K562 (cell line): Measurements from ENCODE around the gene ACOT7. TPM values are rescaled to one million over a fixed set of nuclear protein-coding genes. Genes with fewer than 3 reads are reported as not detected.

Source experiments
- DLX4 ChIP-seq: fragments of 250-450 bp; sonication (Bioruptor Pico); IDR thresholded peaks from 2 replicates; pipeline ENCODE4 v1.6.1; 2021; ENCODE audit warnings: mild to moderate bottlenecking
- HDAC2 ChIP-seq: fragments of 450-650 bp; IDR thresholded peaks from 2 replicates; pipeline ENCODE4 v1.6.1; 2016; ENCODE audit warnings: mild to moderate bottlenecking
- IRF2 ChIP-seq: sonication (generic); formaldehyde crosslinking; IDR thresholded peaks from 2 replicates; pipeline ENCODE4 v1.8.1; 2022; ENCODE audit warnings: mild to moderate bottlenecking, missing genetic modification reagents
- KAT8 ChIP-seq: fragments of 450-650 bp; IDR thresholded peaks from 2 replicates; pipeline ENCODE4 v1.6.1; 2016; ENCODE audit warnings: low read depth, mild to moderate bottlenecking
- KDM2B ChIP-seq: fragments of 250-450 bp; sonication (Bioruptor Pico); IDR thresholded peaks from 2 replicates; pipeline ENCODE4 v1.8.0; 2021; ENCODE audit warnings: mild to moderate bottlenecking, moderate library complexity
- MTA1 ChIP-seq: fragments of 450-650 bp; IDR thresholded peaks from 2 replicates; pipeline ENCODE4 v1.6.1; 2017; ENCODE audit warnings: borderline replicate concordance
- NFIC ChIP-seq: fragments of 450-650 bp; IDR thresholded peaks from 2 replicates; pipeline ENCODE4 v1.6.1; 2017; ENCODE audit warnings: mild to moderate bottlenecking, inconsistent platforms
- NR1H2 ChIP-seq: sonication (generic); formaldehyde crosslinking; IDR thresholded peaks from 2 replicates; pipeline ENCODE4 v1.4.0; 2020; ENCODE audit warnings: mild to moderate bottlenecking, missing genetic modification reagents
- NRF1 ChIP-seq, 2 experiments: fragments of 450-650 bp; IDR thresholded peaks in 1 of 2; conservative IDR thresholded peaks in 1 of 2; 2 replicates each; pipeline ENCODE4 v1.6.1; 2014; ENCODE audit warnings: mild to moderate bottlenecking in 2 of 2
- RBFOX2 ChIP-seq: fragments of 200-400 bp; formaldehyde crosslinking; IDR thresholded peaks from 2 replicates; pipeline ENCODE4 v1.6.1; 2017; ENCODE audit warnings: low read depth, mild to moderate bottlenecking, low read length, moderate library complexity
- THRB ChIP-seq: fragments of 450-650 bp; formaldehyde crosslinking; conservative IDR thresholded peaks from 2 replicates; pipeline ENCODE4 v1.4.0; 2022; ENCODE audit warnings: mild to moderate bottlenecking, missing genetic modification characterization
- TRIM24 ChIP-seq, 2 experiments: fragments of 450-650 bp; IDR thresholded peaks; 2 replicates each; pipeline ENCODE4 v1.6.1; 2016
- ZFP36 ChIP-seq: fragments of 150-350 bp; IDR thresholded peaks from 2 replicates; pipeline ENCODE4 v1.6.1; 2018; ENCODE audit warnings: low read length, low read depth; ENCODE audit not compliant: partially characterized antibody
- ZNF253 ChIP-seq: fragments of 250-450 bp; sonication (Bioruptor Pico); conservative IDR thresholded peaks from 2 replicates; pipeline ENCODE4 v1.6.1; 2021; ENCODE audit warnings: mild to moderate bottlenecking
- polyA plus RNA-seq, 8 experiments: library from polyadenylated mRNA; depleted of rRNA in 4 of 8; stranded (reverse) in 5 of 8; unstranded in 3 of 8; fragments of >200 nt; fragmentation: Nextera tagmentation in 2 of 8; fragmentation: Illumina TruSeq in 1 of 8; extraction: Ambion mirVana in 2 of 8; extraction: Trizol in 1 of 8; gene quantifications; 2 replicates each; pipeline versions ENCODE4 v1.2.1 to v1.2.3, GENCODE V29; 2011 to 2014; ENCODE audit warnings: inconsistent platforms in 1 of 8, missing spikeins in 1 of 8
- total RNA-seq, 7 experiments: library from RNA; depleted of rRNA in 6 of 7; stranded (reverse); fragments of >200 nt in 6 of 7; fragmentation: Illumina TruSeq in 2 of 7; extraction: Trizol in 2 of 7; gene quantifications; 2 replicates each; pipeline versions ENCODE4 v1.2.1 to v1.2.3, GENCODE V29; 2011 to 2021; ENCODE audit warnings: low replicate concordance in 1 of 7
- TF ChIP-seq, protein P1 (sequence below): sonication (generic); formaldehyde crosslinking; IDR thresholded peaks from 2 replicates; pipeline ENCODE4 v1.8.0; 2022; ENCODE audit warnings: mild to moderate bottlenecking, missing genetic modification reagents
- TF ChIP-seq, protein P2 (sequence below): conservative IDR thresholded peaks from 2 replicates; pipeline ENCODE4 v1.6.1; 2011; ENCODE audit warnings: low read depth, mild to moderate bottlenecking, low read length; ENCODE audit not compliant: control insufficient read depth
- TF ChIP-seq, protein P3 (sequence below), 2 experiments: IDR thresholded peaks; 2 replicates each; pipeline ENCODE4 v1.6.1; 2011; ENCODE audit warnings: borderline replicate concordance in 1 of 2, control low read depth in 1 of 2, low read depth in 1 of 2, low read length in 1 of 2, mild to moderate bottlenecking in 1 of 2, mixed read lengths in 1 of 2, moderate library complexity in 1 of 2; ENCODE audit not compliant: insufficient read depth in 1 of 2, insufficient read length in 1 of 2, poor library complexity in 1 of 2, severe bottlenecking in 1 of 2; ENCODE audit errors: extremely low read depth in 1 of 2

The ACOT7 gene
- total and polyA plus RNA-seq, 9 of the 15 experiments (the other 6 are each of a cell fraction or from before 2014, with no cell fraction given) = 7.0 to 92.6 (median 37.2) TPM

DNA sequence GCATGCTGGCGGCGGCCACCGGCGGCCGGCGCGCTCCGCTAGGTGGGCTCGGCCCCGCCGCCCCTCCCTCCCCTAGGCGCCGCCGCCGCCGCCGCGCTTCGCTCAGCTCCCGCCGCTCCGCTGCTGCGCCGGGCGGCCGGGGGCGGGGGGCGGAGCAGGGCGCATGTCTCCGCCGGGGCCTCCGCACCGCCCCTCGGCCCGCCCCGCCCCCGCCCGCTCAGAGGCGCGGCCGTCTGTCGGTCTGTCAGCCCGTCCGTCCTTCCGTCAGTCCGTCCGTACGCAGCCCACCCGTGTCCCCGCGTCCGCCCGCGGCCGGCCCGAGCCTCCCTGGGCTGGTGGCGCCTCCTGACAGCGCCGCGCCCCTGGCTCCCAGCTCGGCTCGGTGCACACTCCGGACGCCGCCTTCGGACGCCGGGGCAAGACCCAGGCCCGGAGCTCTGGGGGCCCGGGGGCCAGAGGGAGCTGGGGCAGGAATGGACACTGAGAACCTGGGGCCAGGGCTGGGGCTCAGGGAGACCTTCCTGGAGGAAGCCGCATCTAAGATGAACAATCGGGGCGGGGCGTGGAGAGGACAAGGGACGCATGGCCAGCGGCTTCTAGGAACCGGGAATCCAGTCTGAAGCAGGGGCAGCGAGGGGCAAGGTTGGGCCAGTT is 132.5 kb downstream of the ACOT7 start, which contains the start of gene GPR153 (continued):
- TF ChIP-seq, protein P1, sequence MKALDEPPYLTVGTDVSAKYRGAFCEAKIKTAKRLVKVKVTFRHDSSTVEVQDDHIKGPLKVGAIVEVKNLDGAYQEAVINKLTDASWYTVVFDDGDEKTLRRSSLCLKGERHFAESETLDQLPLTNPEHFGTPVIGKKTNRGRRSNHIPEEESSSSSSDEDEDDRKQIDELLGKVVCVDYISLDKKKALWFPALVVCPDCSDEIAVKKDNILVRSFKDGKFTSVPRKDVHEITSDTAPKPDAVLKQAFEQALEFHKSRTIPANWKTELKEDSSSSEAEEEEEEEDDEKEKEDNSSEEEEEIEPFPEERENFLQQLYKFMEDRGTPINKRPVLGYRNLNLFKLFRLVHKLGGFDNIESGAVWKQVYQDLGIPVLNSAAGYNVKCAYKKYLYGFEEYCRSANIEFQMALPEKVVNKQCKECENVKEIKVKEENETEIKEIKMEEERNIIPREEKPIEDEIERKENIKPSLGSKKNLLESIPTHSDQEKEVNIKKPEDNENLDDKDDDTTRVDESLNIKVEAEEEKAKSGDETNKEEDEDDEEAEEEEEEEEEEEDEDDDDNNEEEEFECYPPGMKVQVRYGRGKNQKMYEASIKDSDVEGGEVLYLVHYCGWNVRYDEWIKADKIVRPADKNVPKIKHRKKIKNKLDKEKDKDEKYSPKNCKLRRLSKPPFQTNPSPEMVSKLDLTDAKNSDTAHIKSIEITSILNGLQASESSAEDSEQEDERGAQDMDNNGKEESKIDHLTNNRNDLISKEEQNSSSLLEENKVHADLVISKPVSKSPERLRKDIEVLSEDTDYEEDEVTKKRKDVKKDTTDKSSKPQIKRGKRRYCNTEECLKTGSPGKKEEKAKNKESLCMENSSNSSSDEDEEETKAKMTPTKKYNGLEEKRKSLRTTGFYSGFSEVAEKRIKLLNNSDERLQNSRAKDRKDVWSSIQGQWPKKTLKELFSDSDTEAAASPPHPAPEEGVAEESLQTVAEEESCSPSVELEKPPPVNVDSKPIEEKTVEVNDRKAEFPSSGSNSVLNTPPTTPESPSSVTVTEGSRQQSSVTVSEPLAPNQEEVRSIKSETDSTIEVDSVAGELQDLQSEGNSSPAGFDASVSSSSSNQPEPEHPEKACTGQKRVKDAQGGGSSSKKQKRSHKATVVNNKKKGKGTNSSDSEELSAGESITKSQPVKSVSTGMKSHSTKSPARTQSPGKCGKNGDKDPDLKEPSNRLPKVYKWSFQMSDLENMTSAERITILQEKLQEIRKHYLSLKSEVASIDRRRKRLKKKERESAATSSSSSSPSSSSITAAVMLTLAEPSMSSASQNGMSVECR (CRISPR knock-in tag) = peak; percentile 33; the same call in 1 of the 2 replicates
- TF ChIP-seq IRF2 (CRISPR knock-in tag) = 0 out of 2 replicates have a peak, but pooled peaks have one; percentile 33
- TF ChIP-seq NRF1 (conservative IDR thresholded peaks at IDR 0.05 in 1 of 2, IDR thresholded peaks at IDR 0.05 in 1 of 2) = peak; percentile 5 to 40; a peak in 2 of 4 replicates
- no peak for TF ChIP-seq NR1H2 (CRISPR knock-in tag)
- 0 out of 4 replicates have a peak, but pooled peaks of 1 of the 2 experiments have one; percentile 9 for TF ChIP-seq TRIM24 (IDR thresholded peaks at IDR 0.05)
- TF ChIP-seq THRB (CRISPR knock-in tag) = no peak
- no peak for TF ChIP-seq RBFOX2
- no peak for TF ChIP-seq ZNF253 (CRISPR knock-in tag)
- TF ChIP-seq, protein P2, sequence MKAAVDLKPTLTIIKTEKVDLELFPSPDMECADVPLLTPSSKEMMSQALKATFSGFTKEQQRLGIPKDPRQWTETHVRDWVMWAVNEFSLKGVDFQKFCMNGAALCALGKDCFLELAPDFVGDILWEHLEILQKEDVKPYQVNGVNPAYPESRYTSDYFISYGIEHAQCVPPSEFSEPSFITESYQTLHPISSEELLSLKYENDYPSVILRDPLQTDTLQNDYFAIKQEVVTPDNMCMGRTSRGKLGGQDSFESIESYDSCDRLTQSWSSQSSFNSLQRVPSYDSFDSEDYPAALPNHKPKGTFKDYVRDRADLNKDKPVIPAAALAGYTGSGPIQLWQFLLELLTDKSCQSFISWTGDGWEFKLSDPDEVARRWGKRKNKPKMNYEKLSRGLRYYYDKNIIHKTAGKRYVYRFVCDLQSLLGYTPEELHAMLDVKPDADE = 0 out of 2 replicates have a peak, but pooled peaks have one; percentile 31
- TF ChIP-seq, protein P3, sequence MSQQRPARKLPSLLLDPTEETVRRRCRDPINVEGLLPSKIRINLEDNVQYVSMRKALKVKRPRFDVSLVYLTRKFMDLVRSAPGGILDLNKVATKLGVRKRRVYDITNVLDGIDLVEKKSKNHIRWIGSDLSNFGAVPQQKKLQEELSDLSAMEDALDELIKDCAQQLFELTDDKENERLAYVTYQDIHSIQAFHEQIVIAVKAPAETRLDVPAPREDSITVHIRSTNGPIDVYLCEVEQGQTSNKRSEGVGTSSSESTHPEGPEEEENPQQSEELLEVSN (IDR thresholded peaks at IDR 0.05; ENCODE audit: borderline replicate concordance in 1 of 2, extremely low read depth in 1 of 2, insufficient read depth in 1 of 2, insufficient read length in 1 of 2, low read depth in 1 of 2, low read length in 1 of 2, poor library complexity in 1 of 2, severe bottlenecking in 1 of 2) = peak; percentile 12 to 79
- TF ChIP-seq KAT8 = no peak
- TF ChIP-seq KDM2B (CRISPR knock-in tag) = 0 out of 2 replicates have a peak, but pooled peaks have one; percentile 4
- TF ChIP-seq ZFP36 = peak; percentile 69
- TF ChIP-seq DLX4 (CRISPR knock-in tag) = no peak
- TF ChIP-seq NFIC = peak; percentile 38
- no peak for TF ChIP-seq MTA1
- no peak for TF ChIP-seq HDAC2
